OCI-LY1 (cell line): Measurements from ENCODE around the gene TCTN2.

Experiments used
- EZH2 ChIP-seq: fragments of 200-600 bp; sonication (generic), shearing (Covaris generic); IDR thresholded peaks from 2 replicates; pipeline ENCODE4 v1.8.0; 2017; ENCODE audit warnings: borderline replicate concordance, mixed run types, mild to moderate bottlenecking, antibody characterized with exemption, low read length, moderate library complexity, mixed read lengths
- TF ChIP-seq, protein P1 (sequence below): fragments of 200-600 bp; sonication (generic), shearing (Covaris generic); IDR thresholded peaks from 2 replicates; pipeline ENCODE4 v1.5.1; 2017; ENCODE audit warnings: mild to moderate bottlenecking, antibody characterized with exemption, low read length, moderate library complexity, mixed read lengths

DNA sequence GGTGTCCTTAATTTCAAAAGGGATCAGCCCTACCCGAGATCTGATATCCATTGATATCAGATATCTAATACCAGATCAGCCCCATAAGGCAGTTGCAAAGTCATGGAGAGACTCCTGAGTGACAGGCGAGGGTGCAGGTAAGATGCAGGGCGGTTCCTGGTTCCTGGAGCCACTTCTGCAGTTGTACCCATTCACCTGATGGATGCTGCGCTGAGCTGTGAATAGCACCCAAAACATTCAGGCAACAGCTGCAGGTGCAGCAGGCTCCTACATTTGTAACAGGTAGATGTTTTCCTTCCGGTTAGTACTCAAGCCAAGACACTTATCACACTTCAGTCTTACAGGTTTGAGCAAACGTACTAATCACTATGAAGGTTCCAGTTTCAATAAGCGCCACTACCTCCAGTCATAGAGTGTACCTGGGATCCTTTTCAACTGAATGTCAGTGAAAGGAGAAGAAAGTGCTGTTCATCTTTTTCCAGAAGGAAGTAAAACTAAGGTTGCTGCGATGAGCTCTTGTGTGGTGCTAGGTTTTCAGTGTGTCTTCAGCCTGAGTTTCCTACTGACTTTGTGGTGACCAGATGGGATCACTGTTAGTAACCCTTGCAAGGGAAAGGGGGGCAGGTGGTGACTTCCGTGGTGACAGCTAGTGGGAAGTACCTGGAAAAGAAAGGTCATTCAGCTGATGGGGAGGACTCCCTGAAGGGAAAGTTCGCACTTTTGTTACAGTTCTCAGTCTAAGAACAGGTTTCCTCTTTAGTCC is 43.1 kb downstream of the TCTN2 start:
- TF ChIP-seq, protein P1, sequence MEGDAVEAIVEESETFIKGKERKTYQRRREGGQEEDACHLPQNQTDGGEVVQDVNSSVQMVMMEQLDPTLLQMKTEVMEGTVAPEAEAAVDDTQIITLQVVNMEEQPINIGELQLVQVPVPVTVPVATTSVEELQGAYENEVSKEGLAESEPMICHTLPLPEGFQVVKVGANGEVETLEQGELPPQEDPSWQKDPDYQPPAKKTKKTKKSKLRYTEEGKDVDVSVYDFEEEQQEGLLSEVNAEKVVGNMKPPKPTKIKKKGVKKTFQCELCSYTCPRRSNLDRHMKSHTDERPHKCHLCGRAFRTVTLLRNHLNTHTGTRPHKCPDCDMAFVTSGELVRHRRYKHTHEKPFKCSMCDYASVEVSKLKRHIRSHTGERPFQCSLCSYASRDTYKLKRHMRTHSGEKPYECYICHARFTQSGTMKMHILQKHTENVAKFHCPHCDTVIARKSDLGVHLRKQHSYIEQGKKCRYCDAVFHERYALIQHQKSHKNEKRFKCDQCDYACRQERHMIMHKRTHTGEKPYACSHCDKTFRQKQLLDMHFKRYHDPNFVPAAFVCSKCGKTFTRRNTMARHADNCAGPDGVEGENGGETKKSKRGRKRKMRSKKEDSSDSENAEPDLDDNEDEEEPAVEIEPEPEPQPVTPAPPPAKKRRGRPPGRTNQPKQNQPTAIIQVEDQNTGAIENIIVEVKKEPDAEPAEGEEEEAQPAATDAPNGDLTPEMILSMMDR, result no peak
- no peak for TF ChIP-seq EZH2
